HepG2 (cell line): ENCODE measurements around the gene SRPRA. TPM values are rescaled to one million over a fixed set of nuclear protein-coding genes. Genes with fewer than 3 reads are reported as not detected.

Source experiments
- FOXA1 ChIP-seq, 2 experiments: fragments of 450-650 bp in 1 of 2; sonication (generic) in 1 of 2; formaldehyde crosslinking in 1 of 2; IDR thresholded peaks; 2 replicates each; pipeline versions ENCODE4 v1.4.0 to v1.6.1; 2016 to 2020; ENCODE audit warnings: missing genetic modification reagents in 1 of 2
- KDM2A ChIP-seq: sonication (generic); formaldehyde crosslinking; IDR thresholded peaks from 2 replicates; pipeline ENCODE4 v1.4.0; 2020; ENCODE audit warnings: low read depth, missing genetic modification reagents, borderline replicate concordance
- MXI1 ChIP-seq: IDR thresholded peaks from 3 replicates; pipeline ENCODE4 v1.6.1; 2012; ENCODE audit warnings: low read depth, low read length, inconsistent platforms, borderline replicate concordance
- NFATC3 ChIP-seq: sonication (generic); formaldehyde crosslinking; IDR thresholded peaks from 2 replicates; pipeline ENCODE4 v1.5.1; 2020; ENCODE audit warnings: mild to moderate bottlenecking, missing genetic modification reagents
- PLSCR1 ChIP-seq: sonication (generic); formaldehyde crosslinking; IDR thresholded peaks from 2 replicates; pipeline ENCODE4 v1.5.0; 2020; ENCODE audit warnings: missing genetic modification reagents, mild to moderate bottlenecking, borderline replicate concordance
- RAD21 ChIP-seq: fragments of 450-650 bp; formaldehyde crosslinking; IDR thresholded peaks from 2 replicates; pipeline ENCODE4 v1.5.0; 2020; ENCODE audit warnings: mild to moderate bottlenecking
- REXO4 ChIP-seq: sonication (generic); formaldehyde crosslinking; IDR thresholded peaks from 2 replicates; pipeline ENCODE4 v1.8.0; 2022; ENCODE audit warnings: missing genetic modification reagents, mild to moderate bottlenecking, borderline replicate concordance
- SALL2 ChIP-seq: sonication (generic); formaldehyde crosslinking; IDR thresholded peaks from 2 replicates; pipeline ENCODE4 v1.8.1; 2023; ENCODE audit warnings: mild to moderate bottlenecking, missing genetic modification reagents, inconsistent platforms
- STAG1 ChIP-seq: sonication (generic); formaldehyde crosslinking; IDR thresholded peaks from 2 replicates; pipeline ENCODE4 v1.4.0; 2020; ENCODE audit warnings: missing genetic modification reagents
- TBX2 ChIP-seq: sonication (generic); formaldehyde crosslinking; IDR thresholded peaks from 2 replicates; pipeline ENCODE4 v1.5.0; 2020; ENCODE audit warnings: missing genetic modification reagents, mild to moderate bottlenecking, borderline replicate concordance
- XRCC5 ChIP-seq: fragments of 200-400 bp; formaldehyde crosslinking; optimal IDR thresholded peaks from 2 replicates; pipeline ENCODE3; 2017; ENCODE audit warnings: mild to moderate bottlenecking, low read length
- ZC3H13 ChIP-seq: sonication (generic); formaldehyde crosslinking; IDR thresholded peaks from 2 replicates; pipeline ENCODE4 v1.8.1; 2023; ENCODE audit warnings: mild to moderate bottlenecking, missing genetic modification reagents, moderate library complexity
- ZEB1 ChIP-seq: IDR thresholded peaks from 2 replicates; pipeline ENCODE4 v1.6.1; 2012; ENCODE audit warnings: mild to moderate bottlenecking, low read depth, inconsistent platforms; ENCODE audit not compliant: insufficient replicate concordance
- ZFY ChIP-seq: sonication (generic); formaldehyde crosslinking; IDR thresholded peaks from 2 replicates; pipeline ENCODE4 v1.4.0; 2020; ENCODE audit warnings: missing genetic modification reagents
- ZNF101 ChIP-seq: sonication (generic); formaldehyde crosslinking; IDR thresholded peaks from 2 replicates; pipeline ENCODE4 v1.4.0; 2020; ENCODE audit warnings: mild to moderate bottlenecking, low read depth, missing genetic modification reagents, borderline replicate concordance
- ZNF232 ChIP-seq: sonication (generic); formaldehyde crosslinking; IDR thresholded peaks from 2 replicates; pipeline ENCODE4 v1.4.0; 2020; ENCODE audit warnings: missing genetic modification reagents, borderline replicate concordance
- ZNF326 ChIP-seq: sonication (generic); formaldehyde crosslinking; IDR thresholded peaks from 2 replicates; pipeline ENCODE4 v1.4.0; 2020; ENCODE audit warnings: missing genetic modification reagents, borderline replicate concordance
- ZNF451 ChIP-seq: sonication (generic); formaldehyde crosslinking; IDR thresholded peaks from 2 replicates; pipeline ENCODE4 v1.5.0; 2020; ENCODE audit warnings: mild to moderate bottlenecking, missing genetic modification reagents
- ZNF629 ChIP-seq: sonication (generic); formaldehyde crosslinking; conservative IDR thresholded peaks from 2 replicates; pipeline ENCODE4 v1.5.0; 2020; ENCODE audit warnings: missing genetic modification reagents
- polyA plus RNA-seq, 8 experiments: library from polyadenylated mRNA; depleted of rRNA in 3 of 8; stranded (reverse) in 7 of 8; unstranded in 1 of 8; fragments of >200 nt; fragmentation: Illumina TruSeq in 4 of 8; extraction: Trizol in 4 of 8; gene quantifications; 2 replicates each; pipeline versions ENCODE4 v1.2.1 to v1.2.3, GENCODE V29; 2011 to 2016; ENCODE audit warnings: low read depth in 4 of 8, missing spikeins in 1 of 8, mixed read lengths in 1 of 8; ENCODE audit not compliant: insufficient read depth in 1 of 8
- total RNA-seq, 5 experiments: library from RNA; depleted of rRNA; stranded (reverse); fragments of >200 nt; fragmentation: Illumina TruSeq; extraction: Trizol; gene quantifications; 2 replicates each; pipeline ENCODE4 v1.2.3, GENCODE V29; 2016; ENCODE audit warnings: low read depth in 1 of 5
- TF ChIP-seq, protein P1 (sequence below): sonication (generic); formaldehyde crosslinking; IDR thresholded peaks from 2 replicates; pipeline ENCODE4 v1.5.0; 2020; ENCODE audit warnings: mild to moderate bottlenecking, missing genetic modification reagents
- TF ChIP-seq, protein P2 (sequence below): sonication (generic); formaldehyde crosslinking; IDR thresholded peaks from 2 replicates; pipeline ENCODE4 v1.4.0; 2020; ENCODE audit warnings: mild to moderate bottlenecking, missing genetic modification reagents
- TF ChIP-seq, protein P3 (sequence below): sonication (generic); formaldehyde crosslinking; IDR thresholded peaks from 2 replicates; pipeline ENCODE4 v1.4.0; 2020; ENCODE audit warnings: missing genetic modification reagents
- TF ChIP-seq, protein P4 (sequence below): sonication (generic); IDR thresholded peaks from 2 replicates; pipeline ENCODE4 v1.6.1; 2016; ENCODE audit warnings: low read depth, borderline replicate concordance

The SRPRA gene
- total and polyA plus RNA-seq, 2 of the 13 experiments (the other 11 are each of a cell fraction or from before 2014, with no cell fraction given): 27.7 to 64.6 TPM

DNA sequence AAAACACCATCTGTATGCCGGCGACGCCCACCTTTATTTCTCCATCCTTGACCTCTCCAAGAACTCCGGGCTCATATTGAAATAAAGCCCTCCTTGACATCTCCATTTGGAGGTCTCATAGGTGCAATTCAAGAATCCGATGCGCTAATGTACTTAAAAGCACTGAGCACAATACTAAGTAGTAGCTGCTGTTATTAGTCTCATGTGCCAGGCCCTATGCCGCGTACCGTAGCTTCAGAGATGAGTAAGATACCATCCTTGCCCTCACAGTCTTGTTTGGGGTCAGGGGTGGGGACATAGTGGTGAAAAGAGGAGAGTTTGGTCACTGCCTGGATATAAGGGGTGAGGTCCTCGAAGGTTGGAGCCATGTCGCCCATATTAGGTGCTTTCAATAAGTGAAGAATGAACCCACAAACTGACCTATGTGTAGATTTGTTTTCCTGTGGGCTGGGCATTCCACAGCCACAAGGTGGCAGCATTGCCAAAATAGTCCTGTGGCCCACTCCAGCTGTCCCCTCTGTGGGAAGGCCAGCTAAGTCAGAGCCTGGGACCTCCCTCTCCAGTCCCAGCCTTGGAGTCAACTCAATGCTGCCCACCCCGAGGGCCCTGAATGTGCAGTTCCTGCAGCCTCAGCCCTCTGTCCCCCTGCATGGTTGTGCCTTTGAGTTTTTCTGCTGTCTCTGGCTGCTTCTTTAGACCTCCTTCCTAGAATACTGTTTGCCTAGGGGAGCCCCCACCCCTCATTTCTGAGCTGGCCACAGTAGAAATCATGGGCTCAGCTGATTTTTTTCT lies 41.7 kb upstream of the SRPRA start (continued):
- TF ChIP-seq SALL2 (CRISPR knock-in tag) (0 out of 2 replicates have a peak, but pooled peaks have one; percentile 26), FOXA1 (IDR thresholded peaks at IDR 0.05) (no peak), FOXA1 (CRISPR knock-in tag; IDR thresholded peaks at IDR 0.05) (no peak), MXI1 (no peak), KDM2A (CRISPR knock-in tag) (0 out of 2 replicates have a peak, but pooled peaks have one; percentile 35), ZNF326 (no peak), ZNF629 (CRISPR knock-in tag) (no peak), STAG1 (CRISPR knock-in tag) (peak; percentile 92), ZNF451 (CRISPR knock-in tag) (no peak), NFATC3 (CRISPR knock-in tag) (no peak), ZC3H13 (CRISPR knock-in tag) (no peak), XRCC5 (peak; percentile 49), PLSCR1 (CRISPR knock-in tag) (no peak), RAD21 (CRISPR knock-in tag) (peak; percentile 92), ZEB1 (no peak), ZNF101 (CRISPR knock-in tag) (no peak), ZFY (CRISPR knock-in tag) (0 out of 2 replicates have a peak, but pooled peaks have one; percentile 20), TBX2 (CRISPR knock-in tag) (peak; percentile 14; the same call in 1 of the 2 replicates), REXO4 (no peak), ZNF232 (no peak)
- TF ChIP-seq, protein P1, sequence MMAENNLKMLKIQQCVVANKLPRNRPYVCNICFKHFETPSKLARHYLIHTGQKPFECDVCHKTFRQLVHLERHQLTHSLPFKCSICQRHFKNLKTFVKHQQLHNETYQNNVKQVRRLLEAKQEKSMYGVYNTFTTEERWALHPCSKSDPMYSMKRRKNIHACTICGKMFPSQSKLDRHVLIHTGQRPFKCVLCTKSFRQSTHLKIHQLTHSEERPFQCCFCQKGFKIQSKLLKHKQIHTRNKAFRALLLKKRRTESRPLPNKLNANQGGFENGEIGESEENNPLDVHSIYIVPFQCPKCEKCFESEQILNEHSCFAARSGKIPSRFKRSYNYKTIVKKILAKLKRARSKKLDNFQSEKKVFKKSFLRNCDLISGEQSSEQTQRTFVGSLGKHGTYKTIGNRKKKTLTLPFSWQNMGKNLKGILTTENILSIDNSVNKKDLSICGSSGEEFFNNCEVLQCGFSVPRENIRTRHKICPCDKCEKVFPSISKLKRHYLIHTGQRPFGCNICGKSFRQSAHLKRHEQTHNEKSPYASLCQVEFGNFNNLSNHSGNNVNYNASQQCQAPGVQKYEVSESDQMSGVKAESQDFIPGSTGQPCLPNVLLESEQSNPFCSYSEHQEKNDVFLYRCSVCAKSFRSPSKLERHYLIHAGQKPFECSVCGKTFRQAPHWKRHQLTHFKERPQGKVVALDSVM: no peak
- TF ChIP-seq, protein P2, sequence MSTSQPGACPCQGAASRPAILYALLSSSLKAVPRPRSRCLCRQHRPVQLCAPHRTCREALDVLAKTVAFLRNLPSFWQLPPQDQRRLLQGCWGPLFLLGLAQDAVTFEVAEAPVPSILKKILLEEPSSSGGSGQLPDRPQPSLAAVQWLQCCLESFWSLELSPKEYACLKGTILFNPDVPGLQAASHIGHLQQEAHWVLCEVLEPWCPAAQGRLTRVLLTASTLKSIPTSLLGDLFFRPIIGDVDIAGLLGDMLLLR: no peak
- TF ChIP-seq, protein P3, sequence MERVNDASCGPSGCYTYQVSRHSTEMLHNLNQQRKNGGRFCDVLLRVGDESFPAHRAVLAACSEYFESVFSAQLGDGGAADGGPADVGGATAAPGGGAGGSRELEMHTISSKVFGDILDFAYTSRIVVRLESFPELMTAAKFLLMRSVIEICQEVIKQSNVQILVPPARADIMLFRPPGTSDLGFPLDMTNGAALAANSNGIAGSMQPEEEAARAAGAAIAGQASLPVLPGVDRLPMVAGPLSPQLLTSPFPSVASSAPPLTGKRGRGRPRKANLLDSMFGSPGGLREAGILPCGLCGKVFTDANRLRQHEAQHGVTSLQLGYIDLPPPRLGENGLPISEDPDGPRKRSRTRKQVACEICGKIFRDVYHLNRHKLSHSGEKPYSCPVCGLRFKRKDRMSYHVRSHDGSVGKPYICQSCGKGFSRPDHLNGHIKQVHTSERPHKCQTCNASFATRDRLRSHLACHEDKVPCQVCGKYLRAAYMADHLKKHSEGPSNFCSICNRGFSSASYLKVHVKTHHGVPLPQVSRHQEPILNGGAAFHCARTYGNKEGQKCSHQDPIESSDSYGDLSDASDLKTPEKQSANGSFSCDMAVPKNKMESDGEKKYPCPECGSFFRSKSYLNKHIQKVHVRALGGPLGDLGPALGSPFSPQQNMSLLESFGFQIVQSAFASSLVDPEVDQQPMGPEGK (CRISPR knock-in tag): 0 out of 2 replicates have a peak, but pooled peaks have one; percentile 41
- TF ChIP-seq, protein P4, sequence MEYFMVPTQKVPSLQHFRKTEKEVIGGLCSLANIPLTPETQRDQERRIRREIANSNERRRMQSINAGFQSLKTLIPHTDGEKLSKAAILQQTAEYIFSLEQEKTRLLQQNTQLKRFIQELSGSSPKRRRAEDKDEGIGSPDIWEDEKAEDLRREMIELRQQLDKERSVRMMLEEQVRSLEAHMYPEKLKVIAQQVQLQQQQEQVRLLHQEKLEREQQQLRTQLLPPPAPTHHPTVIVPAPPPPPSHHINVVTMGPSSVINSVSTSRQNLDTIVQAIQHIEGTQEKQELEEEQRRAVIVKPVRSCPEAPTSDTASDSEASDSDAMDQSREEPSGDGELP: peak; percentile 72; the same call in 1 of the 2 replicates
